Gastrocnemius medialis (tissue), 4 donors: ENCODE measurements around the gene TSC22D2. TPM values are rescaled to one million over a fixed set of nuclear protein-coding genes. Genes with fewer than 3 reads are reported as not detected.

Experiments
- ATAC-seq, 2 donors: fragments of 150-250 bp; one replicate each; pipeline ENCODE4 v1.9.1; 2016
- DNase-seq, 2 donors: peaks; one replicate each; pipeline ENCODE4 v3.0.0-alpha.2; 2019
- H3K27ac ChIP-seq, 4 donors: fragments of 200-600 bp; sonication (generic); 1 replicate in 1 of 4; 2 replicates in 3 of 4; pipeline ENCODE4 v1.5.1; 2016 to 2018; ENCODE audit warnings: mild to moderate bottlenecking in 2 of 4, moderate library complexity in 1 of 4
- H3K27me3 ChIP-seq, 3 donors: fragments of 200-600 bp; sonication (generic) in 2 of 3; 1 replicate in 1 of 3; 2 replicates in 2 of 3; pipeline versions ENCODE4 v1.5.1 to v1.6.0; 2016 to 2019; ENCODE audit warnings: mild to moderate bottlenecking in 1 of 3, moderate library complexity in 1 of 3
- H3K36me3 ChIP-seq, 2 donors: fragments of 200-600 bp; sonication (generic) in 1 of 2; one replicate each; pipeline ENCODE4 v1.5.1; 2017 to 2018
- H3K4me1 ChIP-seq, 2 donors: fragments of 200-600 bp; sonication (generic) in 1 of 2; one replicate each; pipeline ENCODE4 v1.5.1; 2016 to 2017; ENCODE audit warnings: mild to moderate bottlenecking in 2 of 2
- H3K4me3 ChIP-seq, 4 donors: fragments of 200-600 bp; sonication (generic) in 3 of 4; 1 replicate in 1 of 4; 2 replicates in 3 of 4; pipeline ENCODE4 v1.5.1; 2016 to 2019; ENCODE audit warnings: mild to moderate bottlenecking in 2 of 4
- H3K9me3 ChIP-seq, 3 donors: fragments of 200-600 bp; sonication (generic) in 2 of 3; 1 replicate in 1 of 3; 2 replicates in 2 of 3; pipeline ENCODE4 v1.5.1; 2016 to 2019
- POLR2A ChIP-seq, 2 donors: fragments of 450-650 bp; IDR thresholded peaks; one replicate each; pipeline ENCODE4 v1.6.1; 2017; ENCODE audit warnings: antibody characterized with exemption in 2 of 2, mild to moderate bottlenecking in 2 of 2, moderate library complexity in 2 of 2
- in situ Hi-C, 4 donors: fragments of 200-750 bp; cut with MboI; loops; one replicate each; pipeline versions ENCODE4 v1.15.0 to v1.8.0; 2017; ENCODE audit warnings: low sequenced_read_pairs in 4 of 4
- intact Hi-C: fragments of 100-400 bp; cut with DNase I; formaldehyde crosslinking; loops from one replicate; pipeline ENCODE4 v1.15.1; 2023; ENCODE audit warnings: low total_unique reads
- total RNA-seq, 4 donors: library from RNA; depleted of rRNA; stranded (reverse); fragments of >200 nt; gene quantifications; one replicate each; pipeline versions ENCODE4 v1.1.0 to v1.2.3, GENCODE V29; 2016
- TF ChIP-seq, protein P1 (sequence below), 5 experiments: fragments of 450-650 bp in 3 of 5; fragments of 200-600 bp in 2 of 5; sonication (generic) in 2 of 5; IDR thresholded peaks in 4 of 5; conservative IDR thresholded peaks in 1 of 5; 1 replicate in 4 of 5; 2 replicates in 1 of 5; pipeline ENCODE4 v1.5.1; 2016 to 2019; ENCODE audit warnings: antibody characterized with exemption in 5 of 5, mild to moderate bottlenecking in 3 of 5, moderate library complexity in 3 of 5

TSC22D2 gene
- total RNA-seq, 4 donors from 2014 or later: 12.9 to 16.1 (median 14.0) TPM

DNA sequence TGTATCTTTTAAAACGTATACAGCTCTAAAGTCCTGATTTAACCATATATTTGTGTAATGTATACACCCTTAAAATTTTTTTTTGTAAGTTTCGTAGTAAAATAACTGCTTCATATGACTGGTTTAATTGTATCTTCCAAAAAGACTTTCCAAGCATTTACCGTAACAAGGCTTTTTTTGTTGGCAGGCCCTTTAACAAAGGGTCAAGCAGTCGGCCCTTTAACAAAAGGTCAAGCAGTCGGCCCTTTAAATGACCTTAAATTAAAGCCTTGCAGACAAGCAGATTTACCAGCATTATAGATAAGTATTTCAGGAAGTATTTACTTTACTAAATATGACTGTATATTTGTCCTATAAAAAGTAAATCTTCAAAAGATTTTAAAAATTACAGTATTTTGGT lies 28.1 kb downstream of the TSC22D2 start:
- Histone ChIP-seq H3K9me3 (no peaks in the 10 kb centered on the region), H3K27me3 (no peaks in the 10 kb centered on the region), H3K27ac (no peak overlapping the region), H3K4me3 (no peak overlapping the region), H3K36me3 (no peaks in the 10 kb centered on the region), H3K4me1 (peaks cover 0 to 5% of the 10 kb centered on the region in 2 donors)
- TF ChIP-seq, protein P1, sequence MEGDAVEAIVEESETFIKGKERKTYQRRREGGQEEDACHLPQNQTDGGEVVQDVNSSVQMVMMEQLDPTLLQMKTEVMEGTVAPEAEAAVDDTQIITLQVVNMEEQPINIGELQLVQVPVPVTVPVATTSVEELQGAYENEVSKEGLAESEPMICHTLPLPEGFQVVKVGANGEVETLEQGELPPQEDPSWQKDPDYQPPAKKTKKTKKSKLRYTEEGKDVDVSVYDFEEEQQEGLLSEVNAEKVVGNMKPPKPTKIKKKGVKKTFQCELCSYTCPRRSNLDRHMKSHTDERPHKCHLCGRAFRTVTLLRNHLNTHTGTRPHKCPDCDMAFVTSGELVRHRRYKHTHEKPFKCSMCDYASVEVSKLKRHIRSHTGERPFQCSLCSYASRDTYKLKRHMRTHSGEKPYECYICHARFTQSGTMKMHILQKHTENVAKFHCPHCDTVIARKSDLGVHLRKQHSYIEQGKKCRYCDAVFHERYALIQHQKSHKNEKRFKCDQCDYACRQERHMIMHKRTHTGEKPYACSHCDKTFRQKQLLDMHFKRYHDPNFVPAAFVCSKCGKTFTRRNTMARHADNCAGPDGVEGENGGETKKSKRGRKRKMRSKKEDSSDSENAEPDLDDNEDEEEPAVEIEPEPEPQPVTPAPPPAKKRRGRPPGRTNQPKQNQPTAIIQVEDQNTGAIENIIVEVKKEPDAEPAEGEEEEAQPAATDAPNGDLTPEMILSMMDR (IDR thresholded peaks at IDR 0.05 in 4 of 5, conservative IDR thresholded peaks at IDR 0.05 in 1 of 5): no peak
- no peak for TF ChIP-seq POLR2A (IDR thresholded peaks at IDR 0.05)
- DNase-seq (no peak), ATAC-seq (no peak)
- in situ Hi-C loops: no loop called here
- intact Hi-C loops: no loop called here

DNA sequence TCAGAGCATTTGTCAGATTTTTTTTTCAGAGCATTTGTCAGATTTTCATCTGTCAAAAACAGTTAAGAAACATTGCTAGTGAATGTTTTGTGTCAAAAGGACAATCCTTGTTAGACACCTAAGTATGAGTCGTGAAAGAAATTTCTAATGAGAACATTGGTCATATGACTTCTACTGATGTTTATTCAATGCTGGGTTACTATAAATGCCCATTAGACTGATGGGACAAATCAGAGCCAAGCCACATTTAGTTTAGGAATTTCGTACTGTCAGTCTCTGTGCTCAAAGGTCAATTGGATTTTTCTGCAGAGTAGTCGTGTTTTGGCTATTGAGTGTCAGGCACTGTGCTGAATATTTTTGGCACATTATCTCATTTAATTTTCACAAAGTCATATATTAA lies 31.6 kb downstream of the TSC22D2 start:
- Histone ChIP-seq H3K27me3 (no peaks in the 10 kb centered on the region), H3K9me3 (no peaks in the 10 kb centered on the region), H3K4me1 (peaks cover 0 to 5% of the 10 kb centered on the region in 2 donors), H3K27ac (no peak overlapping the region), H3K36me3 (no peaks in the 10 kb centered on the region), H3K4me3 (no peak overlapping the region)
- no peak for DNase-seq
- intact Hi-C loops: no loop called here
- in situ Hi-C loops: no loop called here
- TF ChIP-seq POLR2A (IDR thresholded peaks at IDR 0.05): no peak
- TF ChIP-seq, protein P1 (IDR thresholded peaks at IDR 0.05 in 4 of 5, conservative IDR thresholded peaks at IDR 0.05 in 1 of 5): no peak
- no peak for ATAC-seq

DNA sequence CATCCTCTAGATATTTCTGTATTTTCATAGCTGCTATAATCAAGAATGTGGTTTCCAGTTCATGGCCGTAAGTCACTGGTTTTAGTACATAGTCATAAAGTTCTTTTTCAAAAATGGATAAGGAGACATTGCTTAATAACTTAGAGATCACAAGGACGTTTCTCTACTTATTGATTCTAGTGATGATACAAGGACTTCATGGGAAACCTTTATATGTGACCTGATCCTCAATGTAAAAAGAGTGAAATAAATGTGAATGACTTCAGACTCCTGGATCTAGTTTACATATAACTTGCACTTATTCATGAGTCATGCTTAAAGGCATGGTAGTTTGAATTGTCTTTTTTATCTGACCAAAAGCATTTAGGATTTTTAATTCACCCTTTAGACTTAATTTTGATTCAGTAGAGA lies 35.2 kb downstream of the TSC22D2 start:
- TF ChIP-seq, protein P1 (IDR thresholded peaks at IDR 0.05 in 4 of 5, conservative IDR thresholded peaks at IDR 0.05 in 1 of 5): no peak
- no peak for TF ChIP-seq POLR2A (IDR thresholded peaks at IDR 0.05)
- in situ Hi-C loops: no loop called here
- H3K9me3 ChIP-seq: no peaks in the 10 kb centered on the region
- H3K4me1 ChIP-seq: peaks cover 0 to 14% of the 10 kb centered on the region in 2 donors
- no peak overlapping the region for H3K4me3 ChIP-seq
- H3K27me3 ChIP-seq: no peaks in the 10 kb centered on the region
- DNase-seq (no peak), ATAC-seq (no peak)
- intact Hi-C loops: no loop called here
- no peaks in the 10 kb centered on the region for H3K36me3 ChIP-seq
- no peak overlapping the region for H3K27ac ChIP-seq

- H3K4me1 ChIP-seq: peaks cover 7 to 16% of the 10 kb centered on the region in 2 donors
Measured at GRCh38 chr3:150444371-150444770, 36.3 kb downstream of the TSC22D2 start.

More at GRCh38 chr3:150444371-150444770, 36.3 kb downstream of the TSC22D2 start:
- ATAC-seq: no peak
- in situ Hi-C loops: no loop called here
- Histone ChIP-seq H3K27ac (no peak overlapping the region), H3K9me3 (no peaks in the 10 kb centered on the region), H3K27me3 (no peaks in the 10 kb centered on the region), H3K36me3 (no peaks in the 10 kb centered on the region), H3K4me3 (no peak overlapping the region)
- intact Hi-C loops: no loop called here
- TF ChIP-seq POLR2A (IDR thresholded peaks at IDR 0.05): no peak
- TF ChIP-seq, protein P1 (IDR thresholded peaks at IDR 0.05 in 4 of 5, conservative IDR thresholded peaks at IDR 0.05 in 1 of 5): no peak
- DNase-seq: no peak
